ENCODE measurements around the gene KCND3.

The KCND3 gene

DNA sequence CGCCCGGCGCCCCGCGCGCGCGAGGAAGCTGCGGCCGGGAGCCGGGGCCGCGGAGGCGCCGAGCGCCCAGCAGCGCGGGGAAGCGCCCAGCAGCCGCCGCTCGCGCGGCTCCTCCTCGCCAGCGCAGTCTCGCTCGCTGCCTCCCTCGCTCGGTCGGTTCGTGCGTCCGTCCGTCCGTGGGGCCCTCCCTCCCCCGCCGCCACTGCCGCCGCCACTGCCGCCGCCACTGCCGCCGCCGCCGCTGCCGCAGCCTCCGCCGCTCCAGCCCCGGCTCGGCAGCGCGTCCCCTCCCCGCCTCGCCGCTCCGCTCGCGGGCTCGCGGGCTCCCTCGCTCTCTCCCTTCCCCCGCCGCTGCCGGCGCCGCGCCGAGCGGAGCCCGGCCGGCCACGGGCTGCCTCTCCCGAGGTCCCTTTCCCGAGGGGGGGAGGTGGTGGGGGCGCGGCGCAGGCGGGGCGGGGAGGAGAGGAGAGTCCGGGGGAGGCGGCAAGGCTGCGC, at the start of gene KCND3:
TSS of gene KCND3 (minus strand) at position 138 of the 495 bp plus-strand sequence.
- no peak for DNase-seq

DNA sequence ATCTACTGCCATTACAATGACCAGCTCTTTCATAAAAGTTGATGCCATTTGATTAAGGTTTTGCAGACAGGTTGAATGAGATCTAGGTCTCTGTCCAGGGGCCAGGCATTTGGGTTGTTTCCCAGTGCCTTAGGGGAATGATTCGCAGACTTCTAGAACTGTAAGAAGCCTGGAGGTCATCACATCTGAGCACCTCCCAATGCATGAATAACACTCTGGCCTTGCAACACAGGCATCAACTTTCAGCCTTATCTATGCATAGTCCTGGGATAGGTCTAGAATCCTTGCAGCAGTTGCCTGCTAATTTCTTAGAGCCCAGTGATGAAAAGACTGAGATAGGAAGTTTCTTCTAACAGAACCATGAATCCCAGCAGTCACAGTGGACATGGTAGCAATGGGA, 44.8 kb upstream of the KCND3 start:
- no peak for DNase-seq

DNA sequence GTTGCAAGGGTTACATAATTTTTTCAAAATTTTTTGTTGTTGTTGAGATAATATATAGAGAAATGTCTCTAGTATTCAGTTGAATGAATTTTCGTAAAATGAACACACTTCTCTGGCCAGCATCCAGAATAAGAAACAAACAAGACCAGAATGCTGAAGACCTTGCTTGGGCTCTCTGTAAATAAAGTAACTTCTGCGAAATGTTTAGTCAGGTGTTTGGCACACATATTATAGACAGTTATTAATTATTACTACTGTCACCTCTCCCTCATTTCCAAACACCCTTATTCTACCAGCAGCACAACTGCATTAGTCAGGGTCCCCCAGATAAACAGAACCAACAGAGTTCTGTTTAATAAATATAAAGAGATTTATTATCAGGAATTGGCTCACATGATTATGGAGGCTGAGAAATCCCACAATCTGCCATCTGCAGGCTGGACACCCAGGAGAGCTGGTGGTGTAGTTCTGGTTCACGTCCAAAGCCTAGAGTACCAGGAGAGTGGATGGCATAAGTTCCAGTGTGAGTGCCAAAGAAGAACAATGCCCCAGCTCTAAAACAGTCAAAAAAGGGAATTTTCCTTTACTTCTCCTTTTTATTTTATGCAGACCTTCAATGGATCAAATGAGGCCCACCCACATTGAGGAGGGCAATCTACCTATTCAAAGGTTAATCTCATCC, 44.1 kb upstream of the KCND3 start:
- DNase-seq, result no peak

DNA sequence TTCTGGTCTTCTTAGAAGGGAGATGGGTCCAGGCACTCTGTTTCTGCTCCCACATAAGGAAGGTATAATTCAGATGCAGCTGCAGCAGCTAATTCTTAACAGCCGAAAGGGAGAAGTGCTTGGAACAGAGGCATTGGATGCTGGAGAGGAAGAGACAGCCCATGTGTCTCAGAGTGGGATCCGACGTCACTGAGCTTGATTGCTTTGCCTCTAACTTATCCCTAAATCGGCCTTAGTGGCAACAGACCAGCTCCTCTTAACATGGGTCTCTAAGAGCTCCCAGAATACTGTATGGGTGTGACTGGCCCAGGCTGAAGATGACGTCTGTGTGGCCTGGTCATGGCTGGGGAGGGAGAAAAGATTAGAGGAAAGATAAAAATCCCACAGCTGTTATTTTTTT, 40.7 kb upstream of the KCND3 start:
- no peak for DNase-seq

DNA sequence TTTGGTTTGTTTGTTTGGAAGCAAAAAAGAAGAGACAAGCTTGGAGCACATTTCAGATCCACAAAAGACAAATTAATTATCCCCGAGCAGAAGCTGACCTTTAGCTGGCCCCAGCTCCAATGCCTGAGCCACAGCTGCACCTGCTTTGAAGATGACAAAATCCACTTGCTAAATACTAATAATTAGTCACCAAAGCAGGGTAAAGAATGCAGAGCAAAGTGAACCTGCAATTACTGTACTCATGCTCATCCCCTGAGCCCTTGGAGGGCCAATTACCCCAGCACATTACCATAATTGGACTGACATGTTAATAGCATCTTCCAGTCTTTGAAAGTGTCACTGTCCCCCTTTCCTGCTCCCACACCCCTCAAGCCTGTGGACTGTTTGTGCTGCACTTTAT, 38.2 kb upstream of the KCND3 start:
- DNase-seq, result no peak

DNA sequence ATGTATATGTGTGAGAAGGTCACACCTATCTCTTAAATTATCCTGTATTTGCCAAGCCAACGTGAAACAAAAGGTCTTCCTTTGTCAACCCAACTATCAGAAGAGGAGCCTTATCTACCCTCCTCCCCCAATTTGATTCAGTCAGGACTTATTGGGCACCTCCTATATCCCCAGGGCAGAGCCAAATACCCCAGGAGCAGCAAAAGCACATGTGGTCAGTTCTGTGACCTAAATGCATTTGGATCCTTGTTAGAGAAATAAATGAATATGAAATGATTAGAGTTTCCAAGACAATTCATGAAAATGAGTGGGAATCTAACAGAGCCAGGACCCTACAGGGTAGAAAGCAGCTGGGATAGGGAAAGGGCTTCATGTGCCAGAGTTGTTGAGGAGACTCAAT, 37.0 kb upstream of the KCND3 start:
- no peak for DNase-seq

DNA sequence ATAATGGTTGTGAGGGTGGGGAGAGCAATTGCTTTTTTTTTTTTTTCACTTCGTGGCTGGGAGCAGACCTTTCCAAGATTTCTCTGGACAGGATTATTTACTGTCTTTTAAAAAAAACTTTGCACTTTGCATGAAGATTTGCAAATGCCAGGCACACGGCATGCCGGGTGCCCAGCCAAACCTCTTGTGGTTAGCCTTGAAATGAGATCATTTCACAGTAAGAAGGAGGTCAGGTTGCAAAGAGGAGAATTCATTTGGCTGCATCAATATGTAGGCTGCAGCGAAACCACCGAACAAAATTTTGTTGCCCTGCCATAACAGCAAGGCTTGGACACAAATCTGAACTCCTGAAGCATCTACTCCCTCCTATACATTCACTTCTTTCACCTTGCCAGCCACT, 36.5 kb upstream of the KCND3 start:
- no peak for DNase-seq

DNA sequence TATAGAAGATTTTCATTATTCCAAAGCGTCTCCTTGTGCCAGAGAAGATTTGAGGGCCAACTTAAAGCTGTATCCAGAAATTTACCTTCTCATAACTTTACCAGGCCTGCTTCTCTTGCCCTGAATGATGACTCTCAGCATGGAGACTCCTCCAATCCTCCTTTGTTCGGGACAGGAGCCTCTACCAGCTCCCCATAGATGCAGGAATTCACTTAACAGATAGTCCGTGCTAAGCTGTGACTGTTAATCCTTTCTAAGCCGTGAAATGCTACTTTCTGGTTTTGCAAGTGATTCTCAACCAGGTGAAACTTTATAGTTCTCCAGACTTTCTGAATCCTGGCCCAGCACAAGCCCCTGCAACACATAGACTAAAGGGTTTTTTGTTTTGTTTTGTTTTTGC, 31.8 kb upstream of the KCND3 start:
- DNase-seq, result no peak

DNA sequence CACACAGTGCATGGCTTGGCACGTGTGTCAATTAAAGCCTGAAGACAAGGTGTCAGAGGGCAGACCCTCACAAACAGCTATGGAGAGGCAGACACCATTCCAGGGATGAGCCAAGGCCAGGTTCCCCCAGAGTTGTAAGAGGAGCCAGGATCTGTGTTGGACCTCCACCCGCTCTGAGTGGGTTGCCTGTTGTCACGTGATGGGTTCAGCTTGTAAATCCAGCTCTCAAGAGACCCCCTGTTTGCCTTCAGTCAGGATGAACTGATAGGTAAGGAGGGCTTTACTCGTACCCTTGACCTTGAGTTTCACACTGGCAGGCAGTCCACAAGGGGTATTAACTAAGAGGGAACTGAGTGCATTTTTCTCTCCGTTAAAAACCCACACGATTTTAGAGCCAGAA, 27.7 kb upstream of the KCND3 start:
- DNase-seq, result no peak

DNA sequence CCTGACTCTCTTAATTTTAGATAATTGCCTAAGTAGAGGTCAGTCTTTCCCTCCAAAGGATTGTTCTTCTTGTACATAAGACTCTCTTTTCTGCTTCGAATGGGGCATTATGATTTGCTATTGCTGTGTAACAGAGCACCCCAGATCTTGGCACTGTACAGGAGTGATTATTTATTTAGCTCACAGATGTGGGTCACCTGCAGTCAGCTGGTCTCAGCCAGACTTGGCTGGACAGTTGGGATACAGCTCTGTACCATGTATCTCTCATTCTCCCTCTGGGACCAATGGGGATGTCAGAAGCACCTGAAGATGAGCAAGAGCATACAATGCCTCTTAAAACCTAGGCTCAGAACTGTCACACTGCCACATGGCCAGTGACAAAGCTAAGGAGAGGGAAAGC, 23.4 kb upstream of the KCND3 start:
- no peak for DNase-seq

DNA sequence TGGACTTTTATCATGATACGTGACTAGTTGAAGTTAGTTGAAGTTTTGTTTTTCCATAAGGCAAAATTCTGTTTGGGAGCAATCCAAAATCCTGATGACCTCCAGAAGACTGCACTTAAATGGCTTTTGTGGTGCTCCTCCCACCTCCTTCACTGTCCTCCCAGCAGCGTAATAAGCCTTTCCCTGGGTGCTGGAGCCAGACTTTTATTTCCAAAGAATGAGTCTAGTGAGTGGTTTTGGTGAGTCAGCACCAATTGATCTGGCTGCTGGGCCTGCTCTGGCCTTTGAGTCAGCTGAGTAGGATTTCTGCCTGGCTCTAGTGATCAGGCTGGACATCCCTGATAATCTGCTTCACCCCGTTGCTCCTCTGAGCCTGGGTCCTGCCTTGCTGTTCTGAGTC, 21.7 kb upstream of the KCND3 start:
- DNase-seq, result peak; percentile 54

DNA sequence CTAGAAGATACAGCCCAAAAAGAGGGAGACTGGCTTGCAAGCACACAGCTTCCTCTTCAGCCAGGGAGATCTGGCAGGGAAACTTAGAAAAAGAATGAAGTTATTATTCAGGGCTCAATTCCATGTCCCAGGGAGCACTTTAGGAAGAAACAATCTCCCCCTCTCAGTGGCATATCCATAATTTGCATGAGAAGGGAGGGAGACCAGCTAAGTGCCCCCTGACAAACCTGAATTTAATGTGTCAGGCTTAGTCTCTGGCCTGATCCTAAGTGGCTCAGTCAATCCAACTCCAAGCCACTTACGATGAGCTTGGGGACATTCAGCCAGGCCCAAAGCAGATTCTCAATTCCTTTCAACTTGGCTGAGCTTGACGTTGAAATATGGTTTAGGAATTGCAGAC, 17.7 kb upstream of the KCND3 start:
- no peak for DNase-seq

DNA sequence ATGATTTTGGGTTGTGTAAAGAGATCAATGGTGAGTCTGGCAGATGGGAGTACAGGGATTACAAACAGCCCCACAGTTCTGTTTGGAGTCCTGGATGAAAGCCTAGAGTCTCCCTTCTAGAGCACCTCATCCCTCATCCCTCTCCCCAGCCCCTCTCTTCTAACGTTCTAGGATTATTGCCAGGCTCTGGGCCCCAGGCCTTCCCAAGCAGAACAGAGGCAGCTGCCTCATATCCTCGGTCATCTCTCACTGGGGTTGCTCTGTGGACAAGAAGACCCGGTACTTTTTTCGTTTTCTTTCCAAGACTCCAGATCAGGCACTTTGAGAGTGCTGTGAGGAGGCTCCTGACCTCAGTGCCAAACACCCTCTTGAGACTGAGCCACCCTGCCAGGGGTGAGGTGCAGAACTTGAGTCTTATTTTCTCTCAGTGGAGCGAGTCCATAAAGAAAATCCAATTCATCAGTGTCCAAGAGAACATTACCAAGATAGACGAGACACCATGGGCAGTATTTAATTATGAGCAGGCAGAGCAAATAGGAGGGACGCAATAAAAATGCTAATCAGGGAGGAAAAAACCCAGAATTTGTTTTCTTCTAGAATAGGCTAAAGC, 17.1 kb upstream of the KCND3 start:
- DNase-seq, result no peak

DNA sequence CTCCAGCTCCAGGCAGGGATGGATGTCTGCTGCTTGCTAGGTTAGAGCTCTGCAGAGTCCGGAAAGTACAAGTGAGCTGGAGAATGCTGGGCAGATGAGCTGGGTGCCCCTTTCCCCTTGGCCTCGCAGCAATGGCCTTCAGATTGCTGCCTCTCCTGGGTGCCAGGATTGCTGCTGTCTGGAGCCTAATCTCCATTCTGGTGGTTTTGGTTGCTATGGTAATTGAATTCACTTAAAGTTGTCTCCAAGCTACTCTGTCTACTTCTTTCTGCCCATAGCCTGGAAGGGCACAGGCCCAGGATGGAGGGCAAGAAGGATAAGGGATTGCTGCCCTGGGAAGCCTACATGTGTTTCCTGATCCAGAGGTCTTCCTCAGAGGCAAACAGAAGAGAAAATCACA, 14.6 kb upstream of the KCND3 start:
- no peak for DNase-seq

DNA sequence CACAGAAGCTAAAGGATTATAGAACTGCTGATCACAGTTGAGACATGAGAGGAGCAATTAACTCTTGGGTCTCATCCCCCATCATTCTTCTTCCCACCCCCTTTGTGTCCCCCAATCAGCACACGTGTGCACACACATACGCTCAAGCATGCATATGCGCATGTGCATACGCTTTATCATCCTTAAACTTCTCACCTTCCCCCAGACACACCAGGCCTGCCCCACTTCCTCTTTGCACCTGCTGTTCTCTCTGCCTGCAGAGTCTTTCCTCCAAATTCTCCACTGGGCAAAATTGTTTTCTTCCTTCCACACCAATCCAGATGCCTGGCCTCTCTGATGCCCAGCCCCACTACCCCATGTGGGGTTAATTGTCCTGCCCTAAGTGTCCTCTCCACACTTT, 13.0 kb upstream of the KCND3 start:
- DNase-seq, result no peak

DNA sequence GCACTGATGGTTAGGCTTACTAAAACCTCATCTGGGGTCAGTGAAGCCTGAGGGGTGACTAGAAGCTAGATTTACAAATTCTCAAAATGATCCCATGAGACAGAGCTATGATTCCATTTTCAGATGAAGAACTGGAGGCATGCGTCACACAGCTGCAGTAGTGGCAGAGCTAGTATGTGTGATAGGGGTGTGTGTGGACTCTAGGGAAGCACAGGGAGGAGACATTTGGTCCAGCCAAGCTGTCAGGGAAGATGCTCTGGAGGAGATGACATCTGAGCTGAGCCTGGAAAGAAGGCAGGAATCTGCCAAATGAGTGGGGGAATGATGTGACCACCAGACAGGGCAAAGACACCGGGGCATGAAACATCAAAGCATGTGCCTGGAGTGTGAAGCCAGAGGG, 12.0 kb upstream of the KCND3 start:
- DNase-seq, result no peak

DNA sequence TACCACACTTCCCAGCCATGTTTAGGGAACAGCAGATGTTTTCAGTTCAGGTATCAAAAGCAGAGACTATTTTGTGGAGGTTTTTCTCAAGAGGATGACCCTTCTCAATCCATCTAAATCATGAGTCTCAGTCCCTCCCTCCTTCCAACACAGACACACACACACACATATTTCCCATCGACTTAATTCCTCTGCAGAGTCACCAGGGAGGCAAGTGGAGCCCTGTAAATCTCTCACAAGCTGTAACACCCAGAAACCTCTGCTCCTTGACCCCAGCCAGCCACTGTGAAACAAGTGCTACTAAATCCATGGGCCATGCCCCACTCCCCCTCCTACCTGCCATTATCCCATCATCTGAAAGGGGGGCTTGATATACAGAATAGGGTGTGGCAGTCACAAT, 10.6 kb upstream of the KCND3 start:
- DNase-seq, result no peak

DNA sequence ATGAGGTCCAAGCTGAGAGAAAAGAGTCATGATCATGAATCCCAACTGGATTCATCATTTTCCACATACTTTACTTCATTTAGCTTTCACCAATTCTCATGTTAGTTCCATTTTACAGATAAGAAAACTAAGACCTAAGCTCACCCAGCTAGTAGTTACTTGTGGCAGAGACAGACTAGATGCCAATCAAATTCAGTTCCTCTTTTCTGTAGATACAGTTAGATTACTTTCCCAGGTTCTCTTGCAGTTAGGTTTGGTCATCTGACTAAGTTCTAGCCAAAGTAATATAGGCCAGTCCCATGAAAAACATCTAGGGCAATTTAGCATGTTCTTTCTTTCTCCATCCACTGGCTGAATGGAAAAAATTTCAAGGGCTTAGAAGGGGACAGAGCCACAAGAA, 8.9 kb upstream of the KCND3 start:
- DNase-seq, result no peak

DNA sequence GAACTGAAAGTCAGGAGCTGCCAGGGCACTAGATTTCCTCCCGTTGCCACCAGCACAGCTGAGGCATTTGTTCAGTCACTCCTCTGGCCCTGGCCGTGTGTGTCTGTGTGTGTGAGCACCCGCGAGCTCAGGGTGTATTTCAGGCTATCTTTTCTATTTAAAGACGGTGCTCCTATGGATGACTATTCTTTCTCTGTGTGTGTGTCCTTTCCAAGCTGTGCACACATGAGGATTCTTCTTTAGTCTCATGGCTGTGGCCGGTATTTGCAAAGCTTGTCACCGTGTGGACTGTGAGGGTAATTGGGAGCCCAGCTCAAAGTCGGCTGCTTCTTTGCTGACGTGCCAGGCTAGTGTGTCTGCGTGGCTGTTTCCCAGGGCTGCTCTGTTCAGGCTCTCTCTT, 3.0 kb upstream of the KCND3 start:
- no peak for DNase-seq

DNA sequence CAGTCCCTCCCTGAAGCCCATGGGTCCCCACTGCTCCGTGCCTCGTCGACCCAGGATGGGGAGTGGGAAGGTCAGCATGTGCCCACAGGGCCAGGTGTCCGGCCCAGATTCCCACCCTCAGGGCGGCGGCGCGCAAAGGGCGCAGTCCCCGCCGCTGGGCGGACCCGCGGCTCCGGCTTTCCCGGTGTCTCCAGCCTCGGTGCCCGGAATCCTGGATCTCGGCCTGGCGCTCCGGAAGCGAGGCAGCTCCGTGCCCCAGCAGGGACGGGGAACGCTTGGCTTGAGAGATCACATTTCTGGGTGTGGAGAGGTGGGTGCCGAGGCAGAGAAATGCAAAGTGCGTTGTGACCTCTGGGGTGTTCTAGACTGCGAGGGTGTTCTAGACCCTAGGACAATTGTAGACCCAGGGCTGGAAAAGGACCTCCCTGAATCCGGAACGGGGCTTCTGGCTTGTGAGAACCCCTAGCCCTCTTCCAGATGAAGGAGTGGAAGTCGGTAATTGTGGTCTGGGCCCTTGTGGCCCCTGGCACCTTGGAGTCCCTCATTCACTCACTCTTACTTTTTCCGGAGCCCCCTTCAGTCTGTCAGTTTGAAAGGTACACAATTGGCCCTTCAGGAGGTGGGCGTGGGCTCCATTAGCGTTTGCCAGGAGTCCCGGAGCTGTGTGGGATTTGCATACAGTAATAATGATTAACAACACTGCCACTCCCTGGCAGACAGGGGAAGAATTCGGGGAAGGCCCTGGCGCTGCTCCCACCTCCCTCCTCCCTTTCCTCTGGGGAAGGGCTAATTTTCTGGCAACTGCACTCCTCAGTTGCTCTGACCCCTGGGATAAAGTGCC, 1.6 kb upstream of the KCND3 start:
- DNase-seq, result peak; percentile 38

DNA sequence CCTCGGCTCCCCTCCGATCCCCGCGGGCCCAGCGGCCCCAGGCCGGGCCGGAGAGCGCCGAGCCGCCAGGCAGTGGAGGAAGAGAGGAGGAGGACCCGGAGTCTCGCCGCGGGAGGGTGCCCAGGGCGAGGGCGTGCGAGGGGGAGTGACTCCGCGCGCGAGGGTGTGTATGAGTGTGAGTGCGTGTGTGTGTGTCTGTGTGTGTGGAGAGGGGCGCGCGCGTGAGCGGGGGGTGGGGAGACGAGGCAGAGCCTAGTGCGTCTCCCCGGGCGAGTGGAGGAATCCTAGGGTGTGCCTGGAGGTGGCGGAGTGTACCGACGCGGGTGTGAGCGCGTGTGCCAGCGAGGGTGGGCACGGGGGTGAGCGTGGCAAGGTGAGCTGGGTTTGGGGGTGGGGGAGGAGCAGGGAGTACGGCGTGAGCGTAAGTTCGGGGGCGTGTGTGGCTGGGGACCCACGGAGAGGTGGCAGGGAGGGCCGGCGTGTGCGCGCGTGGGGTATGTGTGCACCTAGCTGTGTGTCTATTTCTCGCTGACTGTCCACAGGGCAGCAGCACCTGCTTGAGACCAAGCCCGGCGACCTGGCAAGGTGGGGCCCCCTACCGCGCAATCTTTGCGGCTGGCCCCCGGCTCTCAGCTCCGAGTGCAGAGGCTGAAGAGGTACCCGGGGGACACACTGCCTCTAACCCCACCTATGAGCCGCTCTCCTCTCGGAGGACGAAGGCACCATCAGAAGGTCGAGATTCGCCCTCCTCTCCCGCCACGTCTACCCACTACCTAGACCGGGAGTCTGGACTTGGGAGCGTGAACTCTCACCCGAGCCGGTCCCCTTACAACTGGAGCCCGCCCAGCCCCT, 784 bp upstream of the KCND3 start:
- DNase-seq, result no peak

DNA sequence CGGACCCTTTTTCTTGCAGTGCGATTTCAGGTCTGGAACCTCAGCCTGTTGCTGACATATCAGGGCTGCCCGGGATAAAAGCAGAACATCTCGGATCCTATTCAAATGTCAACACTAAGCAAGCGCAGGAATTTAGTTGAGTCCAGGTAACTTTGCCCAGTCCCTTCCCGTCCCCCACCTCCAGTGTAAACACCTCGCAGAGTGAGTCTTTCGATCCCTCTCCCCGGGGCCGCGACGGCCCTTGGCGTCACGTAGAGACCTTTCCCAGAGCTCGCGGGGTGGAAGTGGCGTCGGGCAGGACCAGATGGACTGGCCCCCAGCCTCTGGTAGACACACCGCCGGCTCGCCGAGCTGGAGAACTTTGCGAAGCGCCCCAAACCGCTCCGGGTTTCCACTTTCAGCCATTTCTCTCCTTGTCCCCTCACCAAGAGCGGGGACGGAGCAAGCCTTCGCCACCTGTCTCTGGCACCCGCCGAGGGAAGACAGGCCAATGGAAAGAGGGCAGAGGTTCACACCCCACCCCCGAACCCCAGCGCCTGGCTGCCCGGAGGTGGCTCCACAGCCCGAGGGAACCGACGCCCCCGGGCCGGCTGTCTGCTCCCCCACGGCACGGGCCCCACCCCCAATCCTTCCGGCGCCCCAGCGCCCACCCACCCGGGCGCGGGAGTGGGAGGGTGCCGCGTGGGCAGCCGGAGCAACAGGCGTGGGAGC, 570 bp downstream of the KCND3 start:
- no peak for DNase-seq

DNA sequence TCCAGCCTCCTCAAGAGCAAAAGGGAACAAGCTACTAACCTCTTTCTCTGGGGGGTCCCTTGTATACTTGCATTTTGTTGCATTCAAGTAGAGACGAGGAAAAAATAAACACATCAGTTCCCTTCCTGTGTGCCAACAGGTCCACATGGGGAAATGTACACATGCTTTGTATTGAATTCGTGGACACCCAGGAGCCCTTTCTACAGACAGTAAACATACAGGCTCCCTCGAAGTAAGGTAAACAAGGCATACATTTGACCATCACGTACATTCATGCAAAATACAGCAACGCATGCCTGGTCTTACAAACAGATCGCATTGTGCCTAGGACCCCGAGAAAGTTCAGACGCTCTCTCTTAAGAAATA, 1.1 kb downstream of the KCND3 start:
- no peak for DNase-seq

Data from fibroblast of upper back skin (primary cell).